Gastroesophageal sphincter (tissue), 4 donors: ENCODE measurements around the gene DOCK9. TPM values are rescaled to one million over a fixed set of nuclear protein-coding genes. Genes with fewer than 3 reads are reported as not detected.
A peak's percentile ranks its signal among the peaks of the same experiment; 100 is the strongest.

Experiments used
- ATAC-seq: fragments of 150-250 bp; one replicate; pipeline ENCODE4 v1.9.1; 2016; ENCODE audit warnings: mild to moderate bottlenecking, moderate library complexity
- H3K27ac ChIP-seq, 4 donors: fragments of 200-600 bp; sonication (generic) in 3 of 4; 1 replicate in 3 of 4; 2 replicates in 1 of 4; pipeline ENCODE4 v1.5.1; 2016 to 2019
- H3K27me3 ChIP-seq: fragments of 200-600 bp; sonication (generic); one replicate; pipeline ENCODE4 v1.5.1; 2019
- H3K36me3 ChIP-seq, 2 donors: fragments of 200-600 bp; sonication (generic); one replicate each; pipeline ENCODE4 v1.5.1; 2019; ENCODE audit warnings: control low read depth in 1 of 2
- H3K4me1 ChIP-seq, 3 donors: fragments of 200-600 bp; sonication (generic); 1 replicate in 2 of 3; 2 replicates in 1 of 3; pipeline ENCODE4 v1.5.1; 2016 to 2019; ENCODE audit warnings: control low read depth in 2 of 3
- H3K4me3 ChIP-seq, 2 donors: fragments of 200-600 bp; sonication (generic); one replicate each; pipeline ENCODE4 v1.5.1; 2019; ENCODE audit warnings: mild to moderate bottlenecking in 1 of 2, moderate library complexity in 1 of 2
- H3K9me3 ChIP-seq, 3 donors: fragments of 200-600 bp; sonication (generic); one replicate each; pipeline ENCODE4 v1.5.1; 2017 to 2019; ENCODE audit warnings: control low read depth in 2 of 3
- EP300 ChIP-seq: sonication (generic); formaldehyde crosslinking; IDR thresholded peaks from one replicate; pipeline ENCODE4 v1.6.1; 2017; ENCODE audit warnings: antibody characterized with exemption, mild to moderate bottlenecking
- POLR2A ChIP-seq, 2 donors: fragments of 450-650 bp; IDR thresholded peaks; one replicate each; pipeline ENCODE4 v1.6.1; 2017; ENCODE audit warnings: antibody characterized with exemption in 2 of 2, mild to moderate bottlenecking in 2 of 2, moderate library complexity in 1 of 2
- POLR2AphosphoS5 ChIP-seq: sonication (generic); formaldehyde crosslinking; IDR thresholded peaks from one replicate; pipeline ENCODE4 v1.6.1; 2017; ENCODE audit warnings: antibody characterized with exemption
- WGBS, 2 donors: methylation state at CpG; one replicate each; pipeline ENCODE4 v1.1.5; 2018; ENCODE audit warnings: low coverage in 1 of 2; 5-methylcytosine and 5-hydroxymethylcytosine counted together
- total RNA-seq, 4 donors: library from RNA; depleted of rRNA; stranded (reverse); fragments of >200 nt; gene quantifications; one replicate each; pipeline ENCODE4 v1.1.0, GENCODE V29; 2016
- TF ChIP-seq, protein P1 (sequence below), 4 experiments: fragments of 200-600 bp in 2 of 4; fragments of 450-650 bp in 2 of 4; sonication (generic) in 1 of 4; IDR thresholded peaks; one replicate each; pipeline ENCODE4 v1.5.1; 2017 to 2019; ENCODE audit warnings: antibody characterized with exemption in 4 of 4, mild to moderate bottlenecking in 2 of 4, moderate library complexity in 2 of 4

DOCK9 gene
- total RNA-seq, 4 donors from 2014 or later = 84.1 to 203 (median 150) TPM

DNA sequence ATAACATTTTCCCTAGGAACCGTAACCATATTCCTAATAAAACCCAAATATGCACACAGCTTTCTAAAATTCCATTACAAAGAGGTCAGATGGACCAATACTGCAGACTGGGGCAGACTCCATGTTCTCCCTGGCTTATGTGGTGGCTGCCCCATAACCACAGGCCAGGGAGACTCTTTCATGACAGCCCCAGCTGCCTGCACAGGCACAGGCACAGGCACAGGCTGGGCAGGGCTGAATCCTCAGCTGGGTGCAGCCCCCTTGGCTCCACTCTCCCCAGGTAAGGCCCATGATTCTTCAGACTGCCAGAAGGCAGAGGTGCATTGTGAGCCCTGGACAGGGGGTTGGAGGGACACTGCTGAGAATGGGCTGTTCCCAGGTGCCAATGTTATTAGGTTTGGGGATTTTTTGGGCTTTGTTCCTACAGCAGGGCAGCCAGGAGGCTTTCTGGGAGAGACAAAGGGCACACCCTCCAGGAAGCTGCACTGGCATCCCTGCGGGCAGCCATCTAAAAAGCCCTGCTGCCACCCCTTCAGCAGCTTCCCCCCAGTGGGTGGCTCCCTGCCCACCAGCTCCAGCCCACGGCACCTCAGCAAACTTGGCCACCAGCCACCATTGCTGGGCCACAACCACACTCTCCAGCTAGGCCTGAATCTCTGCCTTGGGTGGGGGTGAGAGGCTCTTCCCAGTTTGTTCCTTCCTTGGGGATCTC, 20.0 kb downstream of the DOCK9 start:
- Histone ChIP-seq H3K4me3 (no peak overlapping the region), H3K9me3 (no peaks in the 10 kb centered on the region), H3K36me3 (peaks cover 0 to 13% of the 10 kb centered on the region in 2 donors), H3K4me1 (peaks cover 2 to 71% (median 17%) of the 10 kb centered on the region in 3 donors), H3K27ac (peak overlapping the region in 1 of 4 donors; percentile 3), H3K27me3 (no peaks in the 10 kb centered on the region)
- ATAC-seq = no peak
- TF ChIP-seq POLR2AphosphoS5 (no peak), EP300 (no peak), POLR2A (IDR thresholded peaks at IDR 0.05) (no peak)
- TF ChIP-seq, protein P1, sequence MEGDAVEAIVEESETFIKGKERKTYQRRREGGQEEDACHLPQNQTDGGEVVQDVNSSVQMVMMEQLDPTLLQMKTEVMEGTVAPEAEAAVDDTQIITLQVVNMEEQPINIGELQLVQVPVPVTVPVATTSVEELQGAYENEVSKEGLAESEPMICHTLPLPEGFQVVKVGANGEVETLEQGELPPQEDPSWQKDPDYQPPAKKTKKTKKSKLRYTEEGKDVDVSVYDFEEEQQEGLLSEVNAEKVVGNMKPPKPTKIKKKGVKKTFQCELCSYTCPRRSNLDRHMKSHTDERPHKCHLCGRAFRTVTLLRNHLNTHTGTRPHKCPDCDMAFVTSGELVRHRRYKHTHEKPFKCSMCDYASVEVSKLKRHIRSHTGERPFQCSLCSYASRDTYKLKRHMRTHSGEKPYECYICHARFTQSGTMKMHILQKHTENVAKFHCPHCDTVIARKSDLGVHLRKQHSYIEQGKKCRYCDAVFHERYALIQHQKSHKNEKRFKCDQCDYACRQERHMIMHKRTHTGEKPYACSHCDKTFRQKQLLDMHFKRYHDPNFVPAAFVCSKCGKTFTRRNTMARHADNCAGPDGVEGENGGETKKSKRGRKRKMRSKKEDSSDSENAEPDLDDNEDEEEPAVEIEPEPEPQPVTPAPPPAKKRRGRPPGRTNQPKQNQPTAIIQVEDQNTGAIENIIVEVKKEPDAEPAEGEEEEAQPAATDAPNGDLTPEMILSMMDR (IDR thresholded peaks at IDR 0.05) = no peak
- 20 to 44% methylated on average over 1 to 2 of the region's 3 CpGs for WGBS, 2 donors

DNA sequence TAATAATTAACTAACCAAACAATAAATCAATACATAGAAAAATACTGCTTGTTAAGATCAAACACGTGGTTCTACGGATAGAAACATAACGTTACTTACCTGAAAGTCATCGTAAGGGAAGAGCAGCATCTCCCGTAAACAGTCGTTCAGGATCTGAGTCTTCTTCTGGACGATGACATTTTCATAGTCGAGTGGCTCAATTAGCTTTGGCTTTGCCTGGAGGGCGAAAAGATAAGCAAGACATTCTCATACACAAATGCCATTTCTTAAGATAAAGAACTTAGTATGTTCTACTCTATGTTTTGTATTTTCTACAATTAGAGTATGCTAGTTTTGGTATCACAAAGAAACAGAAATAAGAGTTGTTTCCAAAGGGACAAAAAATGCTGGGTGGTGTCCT, 22.5 kb downstream of the DOCK9 start:
- no peak overlapping the region for H3K4me3 ChIP-seq
- H3K9me3 ChIP-seq = no peaks in the 10 kb centered on the region
- 94 to 97% methylated on average over 9 of the region's 9 CpGs for WGBS, 2 donors
- H3K36me3 ChIP-seq = peaks cover 0 to 13% of the 10 kb centered on the region in 2 donors
- H3K4me1 ChIP-seq = peaks cover 2 to 46% (median 11%) of the 10 kb centered on the region in 3 donors
- TF ChIP-seq POLR2A (IDR thresholded peaks at IDR 0.05) (no peak), EP300 (no peak), POLR2AphosphoS5 (no peak)
- TF ChIP-seq, protein P1 (IDR thresholded peaks at IDR 0.05) = no peak
- no peak overlapping the region for H3K27ac ChIP-seq
- H3K27me3 ChIP-seq = no peaks in the 10 kb centered on the region
- ATAC-seq = no peak

DNA sequence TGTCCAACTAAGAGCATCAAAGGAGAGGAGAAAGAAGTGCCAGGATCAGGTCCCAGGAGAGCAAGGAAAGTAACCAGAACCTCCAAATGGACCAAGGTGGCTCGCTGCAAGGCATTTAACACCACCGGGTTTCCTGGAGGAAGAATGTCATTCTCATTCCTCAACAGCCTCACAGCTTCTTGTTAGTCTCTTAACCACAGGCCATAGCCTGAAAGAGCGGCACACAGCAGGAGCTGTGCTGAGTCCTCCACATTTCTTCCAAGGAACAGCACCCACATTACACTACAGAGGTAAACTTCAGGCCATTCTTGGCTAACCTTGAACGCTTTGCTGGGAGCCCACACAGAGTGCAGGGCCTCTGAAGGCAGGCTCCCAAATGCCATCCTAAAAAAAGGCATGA, 23.6 kb downstream of the DOCK9 start:
- Histone ChIP-seq H3K4me1 (peaks cover 0 to 40% (median 8%) of the 10 kb centered on the region in 3 donors), H3K36me3 (peaks cover 0 to 13% of the 10 kb centered on the region in 2 donors), H3K9me3 (no peaks in the 10 kb centered on the region), H3K4me3 (no peak overlapping the region), H3K27ac (no peak overlapping the region), H3K27me3 (no peaks in the 10 kb centered on the region)
- 82 to 100% methylated on average over 1 to 4 of the region's 4 CpGs for WGBS, 2 donors
- ATAC-seq = no peak
- TF ChIP-seq EP300 (no peak), POLR2A (IDR thresholded peaks at IDR 0.05) (no peak), POLR2AphosphoS5 (no peak)
- TF ChIP-seq, protein P1 (IDR thresholded peaks at IDR 0.05) = no peak

DNA sequence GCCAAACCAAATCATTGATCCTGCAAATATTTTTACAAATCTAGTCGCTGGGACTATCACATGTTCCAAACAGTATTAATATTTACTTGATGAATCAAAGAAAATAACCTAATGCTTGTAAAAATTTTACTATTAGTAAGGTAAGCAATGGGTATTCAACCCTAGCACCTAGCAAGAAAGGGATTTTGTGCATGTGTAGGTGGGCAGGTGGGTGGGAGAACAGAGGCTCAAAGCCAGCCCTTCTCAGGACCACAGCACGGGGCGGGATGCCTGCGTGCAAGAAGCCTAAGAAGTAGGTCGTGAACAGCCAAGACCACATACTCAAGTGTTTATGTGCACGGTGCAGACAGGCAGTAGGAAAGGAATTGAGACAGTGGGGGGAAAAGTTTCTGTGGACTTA, 26.6 kb downstream of the DOCK9 start:
- WGBS, 2 donors = 83 to 91% methylated on average over 5 to 6 of the region's 6 CpGs
- Histone ChIP-seq H3K4me1 (peaks cover 0 to 48% (median 2%) of the 10 kb centered on the region in 3 donors), H3K4me3 (no peak overlapping the region), H3K9me3 (no peaks in the 10 kb centered on the region), H3K36me3 (peaks cover 0 to 13% of the 10 kb centered on the region in 2 donors), H3K27me3 (no peaks in the 10 kb centered on the region), H3K27ac (no peak overlapping the region)
- no peak for ATAC-seq
- TF ChIP-seq, protein P1 (IDR thresholded peaks at IDR 0.05) = no peak
- no peak for TF ChIP-seq EP300
- no peak for TF ChIP-seq POLR2A (IDR thresholded peaks at IDR 0.05)
- TF ChIP-seq POLR2AphosphoS5 = no peak

DNA sequence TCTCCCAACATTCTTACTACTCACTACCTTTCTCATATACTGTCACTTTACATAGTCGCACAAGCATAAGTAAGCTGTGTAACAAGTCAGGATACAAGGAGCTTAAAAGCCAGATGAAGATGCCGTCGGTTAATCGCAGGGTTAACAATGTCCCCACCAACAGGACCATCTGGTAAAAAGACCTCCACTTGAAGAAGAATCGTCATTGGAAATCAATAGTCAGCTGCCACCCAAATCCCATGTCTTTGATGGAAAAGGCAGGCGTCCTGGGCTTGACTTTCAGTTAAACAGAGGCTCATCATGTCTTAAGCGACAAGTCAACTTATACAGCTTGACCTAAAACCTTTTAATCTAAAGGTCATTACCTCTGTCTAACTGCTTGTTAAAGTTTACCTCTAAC, 27.2 kb downstream of the DOCK9 start:
- ATAC-seq = no peak
- H3K36me3 ChIP-seq = peaks cover 0 to 13% of the 10 kb centered on the region in 2 donors
- H3K4me1 ChIP-seq = peaks cover 0 to 53% (median 4%) of the 10 kb centered on the region in 3 donors
- no peak overlapping the region for H3K27ac ChIP-seq
- TF ChIP-seq POLR2AphosphoS5 (no peak), EP300 (no peak), POLR2A (IDR thresholded peaks at IDR 0.05) (no peak)
- TF ChIP-seq, protein P1 (IDR thresholded peaks at IDR 0.05) = no peak
- no peaks in the 10 kb centered on the region for H3K9me3 ChIP-seq
- H3K27me3 ChIP-seq = no peaks in the 10 kb centered on the region
- WGBS, 2 donors = 90% methylated on average over 7 of the region's 7 CpGs
- no peak overlapping the region for H3K4me3 ChIP-seq
